HCT116 (cell line): Measurements from ENCODE around the gene ARL6IP4.

Source experiments
- EZH2 ChIP-seq: fragments of 200-600 bp; sonication (generic); IDR thresholded peaks from 2 replicates; pipeline ENCODE4 v1.6.1; 2017; ENCODE audit warnings: antibody characterized with exemption, mixed run types
- JUND ChIP-seq: IDR thresholded peaks from 2 replicates; pipeline ENCODE4 v1.6.1; 2012
- POLR2A ChIP-seq: IDR thresholded peaks from 2 replicates; pipeline ENCODE4 v1.7.0; 2011; ENCODE audit warnings: borderline replicate concordance; ENCODE audit not compliant: insufficient read depth, insufficient read length; ENCODE audit errors: extremely low read depth
- POLR2AphosphoS5 ChIP-seq: IDR thresholded peaks from 2 replicates; pipeline ENCODE4 v1.6.1; 2011; ENCODE audit warnings: mild to moderate bottlenecking, low read depth, low read length, moderate library complexity
- RAD21 ChIP-seq: IDR thresholded peaks from 2 replicates; pipeline ENCODE4 v1.6.1; 2012; ENCODE audit warnings: low read depth, mild to moderate bottlenecking
- SP1 ChIP-seq: IDR thresholded peaks from 2 replicates; pipeline ENCODE4 v1.6.1; 2012; ENCODE audit warnings: low read depth
- SRF ChIP-seq: IDR thresholded peaks from 2 replicates; pipeline ENCODE4 v1.6.1; 2012; ENCODE audit warnings: low read depth
- TCF7L2 ChIP-seq: IDR thresholded peaks from 2 replicates; pipeline ENCODE4 v1.7.0; 2011; ENCODE audit warnings: borderline replicate concordance, inconsistent platforms; ENCODE audit not compliant: insufficient read depth, insufficient read length; ENCODE audit errors: extremely low read depth
- YY1 ChIP-seq: IDR thresholded peaks from 2 replicates; pipeline ENCODE4 v1.6.1; 2011; ENCODE audit warnings: low read length, low read depth, moderate library complexity, mild to moderate bottlenecking; ENCODE audit not compliant: insufficient replicate concordance; ENCODE audit errors: extremely low read depth
- ZNF274 ChIP-seq: fragments of 200-500 bp; sonication (Bioruptor generic); IDR thresholded peaks from 2 replicates; pipeline ENCODE4 v1.6.1; 2014; ENCODE audit warnings: mild to moderate bottlenecking, low read depth, low read length, inconsistent platforms
- TF ChIP-seq, protein P1 (sequence below), 3 experiments: fragments of 200-600 bp in 1 of 3; sonication (generic) in 1 of 3; IDR thresholded peaks in 2 of 3; conservative IDR thresholded peaks in 1 of 3; 2 replicates each; pipeline ENCODE4 v1.5.1; 2012 to 2017; ENCODE audit warnings: low read depth in 2 of 3, low read length in 2 of 3, antibody characterized with exemption in 1 of 3, borderline replicate concordance in 1 of 3, control low read depth in 1 of 3, mild to moderate bottlenecking in 1 of 3, mixed read lengths in 1 of 3, mixed run types in 1 of 3, moderate library complexity in 1 of 3; ENCODE audit not compliant: insufficient read depth in 1 of 3
- TF ChIP-seq, protein P2 (sequence below): IDR thresholded peaks from 2 replicates; pipeline ENCODE4 v1.6.1; 2012
- TF ChIP-seq, protein P3 (sequence below): IDR thresholded peaks from 2 replicates; pipeline ENCODE4 v1.6.1; 2012; ENCODE audit warnings: low read depth
- TF ChIP-seq, protein P4 (sequence below): IDR thresholded peaks from 2 replicates; pipeline ENCODE4 v1.6.1; 2011; ENCODE audit warnings: mild to moderate bottlenecking, low read length, moderate library complexity; ENCODE audit not compliant: insufficient replicate concordance; ENCODE audit errors: extremely low read depth

DNA sequence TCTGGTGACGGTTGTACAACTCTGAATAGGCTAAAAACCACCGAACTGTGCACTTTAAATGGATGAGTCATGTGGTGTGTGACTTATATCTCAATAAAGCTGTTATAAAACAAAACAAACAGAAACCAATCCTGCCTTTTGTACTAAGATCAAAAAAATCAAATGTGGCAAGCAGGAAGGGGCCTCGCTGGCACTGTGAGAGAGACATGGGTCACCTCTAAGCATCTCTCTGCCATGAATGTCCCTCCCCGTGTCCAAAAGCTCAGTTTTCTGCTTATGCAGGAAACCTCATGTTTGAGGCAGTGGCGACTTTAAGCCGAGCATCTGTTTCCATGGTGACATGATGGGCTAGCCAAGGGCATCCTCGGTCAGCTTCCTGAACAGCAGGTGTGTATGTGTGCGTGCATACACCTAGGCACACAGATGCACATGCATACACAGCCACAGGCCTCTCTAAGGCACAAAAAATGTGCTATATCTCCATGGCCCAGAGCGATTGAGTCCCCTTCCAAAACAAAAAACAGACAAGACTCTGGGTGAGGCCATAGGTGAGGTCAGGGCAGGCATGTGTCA, 44.4 kb downstream of the ARL6IP4 start:
- no peak for TF ChIP-seq POLR2AphosphoS5
- TF ChIP-seq, protein P1, sequence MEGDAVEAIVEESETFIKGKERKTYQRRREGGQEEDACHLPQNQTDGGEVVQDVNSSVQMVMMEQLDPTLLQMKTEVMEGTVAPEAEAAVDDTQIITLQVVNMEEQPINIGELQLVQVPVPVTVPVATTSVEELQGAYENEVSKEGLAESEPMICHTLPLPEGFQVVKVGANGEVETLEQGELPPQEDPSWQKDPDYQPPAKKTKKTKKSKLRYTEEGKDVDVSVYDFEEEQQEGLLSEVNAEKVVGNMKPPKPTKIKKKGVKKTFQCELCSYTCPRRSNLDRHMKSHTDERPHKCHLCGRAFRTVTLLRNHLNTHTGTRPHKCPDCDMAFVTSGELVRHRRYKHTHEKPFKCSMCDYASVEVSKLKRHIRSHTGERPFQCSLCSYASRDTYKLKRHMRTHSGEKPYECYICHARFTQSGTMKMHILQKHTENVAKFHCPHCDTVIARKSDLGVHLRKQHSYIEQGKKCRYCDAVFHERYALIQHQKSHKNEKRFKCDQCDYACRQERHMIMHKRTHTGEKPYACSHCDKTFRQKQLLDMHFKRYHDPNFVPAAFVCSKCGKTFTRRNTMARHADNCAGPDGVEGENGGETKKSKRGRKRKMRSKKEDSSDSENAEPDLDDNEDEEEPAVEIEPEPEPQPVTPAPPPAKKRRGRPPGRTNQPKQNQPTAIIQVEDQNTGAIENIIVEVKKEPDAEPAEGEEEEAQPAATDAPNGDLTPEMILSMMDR (IDR thresholded peaks at IDR 0.05 in 2 of 3, conservative IDR thresholded peaks at IDR 0.05 in 1 of 3; ENCODE audit: borderline replicate concordance in 1 of 3, insufficient read depth in 1 of 3, low read depth in 2 of 3, low read length in 2 of 3) = no peak
- no peak for TF ChIP-seq POLR2A
- no peak for TF ChIP-seq ZNF274
- no peak for TF ChIP-seq EZH2
- no peak for TF ChIP-seq SP1
- TF ChIP-seq, protein P2, sequence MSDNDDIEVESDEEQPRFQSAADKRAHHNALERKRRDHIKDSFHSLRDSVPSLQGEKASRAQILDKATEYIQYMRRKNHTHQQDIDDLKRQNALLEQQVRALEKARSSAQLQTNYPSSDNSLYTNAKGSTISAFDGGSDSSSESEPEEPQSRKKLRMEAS = no peak
- no peak for TF ChIP-seq SRF
- TF ChIP-seq, protein P3, sequence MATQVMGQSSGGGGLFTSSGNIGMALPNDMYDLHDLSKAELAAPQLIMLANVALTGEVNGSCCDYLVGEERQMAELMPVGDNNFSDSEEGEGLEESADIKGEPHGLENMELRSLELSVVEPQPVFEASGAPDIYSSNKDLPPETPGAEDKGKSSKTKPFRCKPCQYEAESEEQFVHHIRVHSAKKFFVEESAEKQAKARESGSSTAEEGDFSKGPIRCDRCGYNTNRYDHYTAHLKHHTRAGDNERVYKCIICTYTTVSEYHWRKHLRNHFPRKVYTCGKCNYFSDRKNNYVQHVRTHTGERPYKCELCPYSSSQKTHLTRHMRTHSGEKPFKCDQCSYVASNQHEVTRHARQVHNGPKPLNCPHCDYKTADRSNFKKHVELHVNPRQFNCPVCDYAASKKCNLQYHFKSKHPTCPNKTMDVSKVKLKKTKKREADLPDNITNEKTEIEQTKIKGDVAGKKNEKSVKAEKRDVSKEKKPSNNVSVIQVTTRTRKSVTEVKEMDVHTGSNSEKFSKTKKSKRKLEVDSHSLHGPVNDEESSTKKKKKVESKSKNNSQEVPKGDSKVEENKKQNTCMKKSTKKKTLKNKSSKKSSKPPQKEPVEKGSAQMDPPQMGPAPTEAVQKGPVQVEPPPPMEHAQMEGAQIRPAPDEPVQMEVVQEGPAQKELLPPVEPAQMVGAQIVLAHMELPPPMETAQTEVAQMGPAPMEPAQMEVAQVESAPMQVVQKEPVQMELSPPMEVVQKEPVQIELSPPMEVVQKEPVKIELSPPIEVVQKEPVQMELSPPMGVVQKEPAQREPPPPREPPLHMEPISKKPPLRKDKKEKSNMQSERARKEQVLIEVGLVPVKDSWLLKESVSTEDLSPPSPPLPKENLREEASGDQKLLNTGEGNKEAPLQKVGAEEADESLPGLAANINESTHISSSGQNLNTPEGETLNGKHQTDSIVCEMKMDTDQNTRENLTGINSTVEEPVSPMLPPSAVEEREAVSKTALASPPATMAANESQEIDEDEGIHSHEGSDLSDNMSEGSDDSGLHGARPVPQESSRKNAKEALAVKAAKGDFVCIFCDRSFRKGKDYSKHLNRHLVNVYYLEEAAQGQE = no peak
- TF ChIP-seq JUND = no peak
- TF ChIP-seq RAD21 = no peak
- no peak for TF ChIP-seq TCF7L2
- TF ChIP-seq, protein P4, sequence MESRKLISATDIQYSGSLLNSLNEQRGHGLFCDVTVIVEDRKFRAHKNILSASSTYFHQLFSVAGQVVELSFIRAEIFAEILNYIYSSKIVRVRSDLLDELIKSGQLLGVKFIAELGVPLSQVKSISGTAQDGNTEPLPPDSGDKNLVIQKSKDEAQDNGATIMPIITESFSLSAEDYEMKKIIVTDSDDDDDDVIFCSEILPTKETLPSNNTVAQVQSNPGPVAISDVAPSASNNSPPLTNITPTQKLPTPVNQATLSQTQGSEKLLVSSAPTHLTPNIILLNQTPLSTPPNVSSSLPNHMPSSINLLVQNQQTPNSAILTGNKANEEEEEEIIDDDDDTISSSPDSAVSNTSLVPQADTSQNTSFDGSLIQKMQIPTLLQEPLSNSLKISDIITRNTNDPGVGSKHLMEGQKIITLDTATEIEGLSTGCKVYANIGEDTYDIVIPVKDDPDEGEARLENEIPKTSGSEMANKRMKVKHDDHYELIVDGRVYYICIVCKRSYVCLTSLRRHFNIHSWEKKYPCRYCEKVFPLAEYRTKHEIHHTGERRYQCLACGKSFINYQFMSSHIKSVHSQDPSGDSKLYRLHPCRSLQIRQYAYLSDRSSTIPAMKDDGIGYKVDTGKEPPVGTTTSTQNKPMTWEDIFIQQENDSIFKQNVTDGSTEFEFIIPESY = no peak
- TF ChIP-seq YY1 = no peak
